ENCODE data around the gene ATP6V0B. TPM values are rescaled to one million over a fixed set of nuclear protein-coding genes. Genes with fewer than 3 reads are reported as not detected.

Gene ATP6V0B
- total and polyA plus RNA-seq, 7 donors, result 87.9 to 260 (median 133) TPM

DNA sequence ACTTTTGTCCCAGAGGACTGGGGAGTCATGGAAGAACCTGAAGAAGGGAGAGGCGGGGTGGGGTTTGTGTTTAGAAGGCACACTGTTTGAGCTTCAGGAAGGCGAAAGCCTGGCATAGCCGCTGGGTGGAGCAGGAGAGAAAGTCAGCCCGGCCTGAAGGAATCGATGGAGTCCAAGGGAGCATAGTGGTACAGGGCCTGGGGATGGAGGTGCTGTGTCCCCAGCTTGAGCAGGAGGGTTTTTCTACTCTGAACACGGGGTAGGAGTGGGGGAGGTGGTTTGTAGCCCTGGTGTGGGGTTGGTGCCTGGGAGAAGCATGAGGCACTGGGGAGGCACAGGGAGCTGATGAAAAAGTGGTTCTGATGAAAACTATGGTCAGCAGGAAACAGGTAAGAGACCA, 12.0 kb downstream of the ATP6V0B start:
- Histone ChIP-seq H3K9me3 (no peaks in the 10 kb centered on the region), H3K4me3 (no peak overlapping the region), H3K27me3 (ENCODE audit: insufficient read depth in 3 of 3, low read length in 2 of 3) (no peaks in the 10 kb centered on the region), H3K4me1 (peaks cover 6% of the 10 kb centered on the region), H3K27ac (no peak overlapping the region), H3K36me3 (ENCODE audit: insufficient read depth in 1 of 2, low read depth in 1 of 2) (peaks cover 0 to 33% of the 10 kb centered on the region in 2 donors)
- 82 to 89% (median 84%) methylated on average over 6 of the region's 6 CpGs for WGBS, 3 donors
- DNase-seq (no peak), ATAC-seq (no peak)
- intact Hi-C loops (cut with DNase I), result no loop called here
- TF ChIP-seq, protein P1, sequence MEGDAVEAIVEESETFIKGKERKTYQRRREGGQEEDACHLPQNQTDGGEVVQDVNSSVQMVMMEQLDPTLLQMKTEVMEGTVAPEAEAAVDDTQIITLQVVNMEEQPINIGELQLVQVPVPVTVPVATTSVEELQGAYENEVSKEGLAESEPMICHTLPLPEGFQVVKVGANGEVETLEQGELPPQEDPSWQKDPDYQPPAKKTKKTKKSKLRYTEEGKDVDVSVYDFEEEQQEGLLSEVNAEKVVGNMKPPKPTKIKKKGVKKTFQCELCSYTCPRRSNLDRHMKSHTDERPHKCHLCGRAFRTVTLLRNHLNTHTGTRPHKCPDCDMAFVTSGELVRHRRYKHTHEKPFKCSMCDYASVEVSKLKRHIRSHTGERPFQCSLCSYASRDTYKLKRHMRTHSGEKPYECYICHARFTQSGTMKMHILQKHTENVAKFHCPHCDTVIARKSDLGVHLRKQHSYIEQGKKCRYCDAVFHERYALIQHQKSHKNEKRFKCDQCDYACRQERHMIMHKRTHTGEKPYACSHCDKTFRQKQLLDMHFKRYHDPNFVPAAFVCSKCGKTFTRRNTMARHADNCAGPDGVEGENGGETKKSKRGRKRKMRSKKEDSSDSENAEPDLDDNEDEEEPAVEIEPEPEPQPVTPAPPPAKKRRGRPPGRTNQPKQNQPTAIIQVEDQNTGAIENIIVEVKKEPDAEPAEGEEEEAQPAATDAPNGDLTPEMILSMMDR (IDR thresholded peaks at IDR 0.05), result no peak

DNA sequence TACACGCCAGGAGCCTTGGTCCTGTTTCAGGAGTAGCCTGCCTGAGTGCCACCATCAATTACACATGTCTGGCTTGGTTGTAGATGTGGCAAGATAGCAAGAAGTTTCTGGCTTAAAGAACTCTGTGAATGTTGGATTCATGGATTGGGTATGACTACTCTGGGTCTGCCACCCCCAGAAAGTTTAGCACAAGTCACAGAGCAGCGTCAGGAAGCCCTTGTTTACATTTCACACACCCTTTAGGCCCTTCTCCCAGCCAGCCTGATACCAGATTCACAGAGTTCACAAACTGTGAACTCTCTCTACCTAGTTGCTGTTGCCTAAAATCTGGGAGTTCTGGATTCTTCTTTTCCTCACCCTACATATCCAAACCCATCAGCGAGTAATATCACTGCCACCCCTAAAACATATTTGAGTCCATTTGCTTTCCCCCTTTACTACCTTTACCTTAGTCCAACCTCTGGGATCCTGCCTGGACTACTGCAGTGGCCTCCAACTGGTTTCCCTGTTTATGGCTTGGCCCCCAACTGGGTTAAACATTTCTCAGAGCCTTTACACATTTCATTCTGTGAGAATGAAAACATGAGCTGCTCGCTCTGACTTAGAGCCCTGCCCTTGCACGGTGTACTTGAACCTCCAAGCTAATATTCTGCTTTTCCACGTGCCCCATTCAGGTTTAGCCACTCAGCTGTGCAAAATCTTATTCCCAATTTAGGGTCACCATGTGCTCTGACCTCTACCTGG, 12.6 kb downstream of the ATP6V0B start:
- 81 to 86% (median 83%) methylated on average over 6 of the region's 6 CpGs for WGBS, 3 donors
- H3K4me3 ChIP-seq, result no peak overlapping the region
- no peak overlapping the region for H3K27ac ChIP-seq
- peaks cover 6% of the 10 kb centered on the region for H3K4me1 ChIP-seq
- TF ChIP-seq, protein P1 (IDR thresholded peaks at IDR 0.05), result no peak
- peaks cover 0 to 32% of the 10 kb centered on the region in 2 donors for H3K36me3 ChIP-seq (ENCODE audit: insufficient read depth in 1 of 2, low read depth in 1 of 2)
- H3K27me3 ChIP-seq (ENCODE audit: insufficient read depth in 3 of 3, low read length in 2 of 3), result no peaks in the 10 kb centered on the region
- intact Hi-C loops (cut with DNase I), result no loop called here
- ATAC-seq (no peak), DNase-seq (no peak)
- no peaks in the 10 kb centered on the region for H3K9me3 ChIP-seq

- H3K4me3 ChIP-seq, result peak overlapping the region; percentile 83
- DNase-seq (no peak), ATAC-seq (no peak)
- peak overlapping the region; percentile 63 for H3K27ac ChIP-seq
- peaks cover 6% of the 10 kb centered on the region for H3K4me1 ChIP-seq
- intact Hi-C loops (cut with DNase I), result no loop called here
- H3K9me3 ChIP-seq, result no peaks in the 10 kb centered on the region
- 68 to 74% (median 70%) methylated on average over 19 of the region's 19 CpGs for whole genome bisulfite sequencing, 3 donors
- no peaks in the 10 kb centered on the region for H3K27me3 ChIP-seq (ENCODE audit: insufficient read depth in 3 of 3, low read length in 2 of 3)
- peaks cover 0 to 17% of the 10 kb centered on the region in 2 donors for H3K36me3 ChIP-seq (ENCODE audit: insufficient read depth in 1 of 2, low read depth in 1 of 2)
- TF ChIP-seq, protein P1 (IDR thresholded peaks at IDR 0.05), result no peak
These were observed 15.8 kb downstream of the ATP6V0B start for GRCh38 chr1:43990271-43991199.

DNA sequence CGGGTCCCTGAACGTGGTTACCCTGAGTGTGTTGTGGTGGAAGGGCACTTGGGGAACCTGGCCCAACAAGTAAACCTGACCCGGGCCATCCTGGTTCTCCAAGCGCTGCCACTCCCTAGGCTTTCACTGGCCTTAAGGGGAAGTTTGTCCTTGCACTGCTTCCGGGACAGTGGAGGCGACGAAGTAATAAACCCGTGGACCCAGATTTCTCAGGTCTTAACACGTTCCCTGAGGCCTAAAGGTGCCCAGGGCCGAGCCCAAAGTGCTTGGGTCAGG, 16.4 kb downstream of the ATP6V0B start:
- no peaks in the 10 kb centered on the region for H3K9me3 ChIP-seq
- ATAC-seq (no peak), DNase-seq (no peak)
- peaks cover 0 to 12% of the 10 kb centered on the region in 2 donors for H3K36me3 ChIP-seq (ENCODE audit: insufficient read depth in 1 of 2, low read depth in 1 of 2)
- H3K4me1 ChIP-seq, result peaks cover 6% of the 10 kb centered on the region
- H3K27ac ChIP-seq, result peak overlapping the region; percentile 63
- TF ChIP-seq, protein P1 (IDR thresholded peaks at IDR 0.05), result no peak
- H3K4me3 ChIP-seq, result peak overlapping the region; percentile 83
- intact Hi-C loops (cut with DNase I), result no loop called here
- 0 to 1% (median 1%) methylated on average over 10 of the region's 10 CpGs for WGBS, 3 donors
- no peaks in the 10 kb centered on the region for H3K27me3 ChIP-seq (ENCODE audit: insufficient read depth in 3 of 3, low read length in 2 of 3)

All from psoas muscle (tissue), 8 donors.